K562 (cell line): ENCODE results near the gene DAPK1. TPM values are rescaled to one million over a fixed set of nuclear protein-coding genes. Genes with fewer than 3 reads are reported as not detected.

Experiments used
- ATAC-seq: fragments of 200-7000 bp; cut with Tn5 transposase; 3 replicates; pipeline ENCODE4 v1.9.1; 2020; ENCODE audit warnings: moderate library complexity
- BruUV-seq: library from RNA; stranded (reverse); fragments of 400-500 nt; replicated peaks from 2 replicates; lab custom pipeline; 2021; lab: Mats Ljungman, UMichigan
- CTCF ChIA-PET: fragments of 300-600 bp; formaldehyde crosslinking; extraction: SDS; loops from one replicate; lab custom pipeline; 2021; ENCODE audit warnings: low intra/inter-chr PET ratio; lab: Yijun Ruan, JAX
- POLR2A ChIA-PET: fragments of 300-600, 350-650 bp; sonication (Branson Sonifier 250); formaldehyde crosslinking; extraction: SDS; loops from one replicate; lab custom pipeline; 2021; ENCODE audit warnings: antibody characterized with exemption, inconsistent platforms; lab: Yijun Ruan, JAX
- DNase-seq, 4 experiments: peaks; one replicate each; pipeline versions ENCODE4 v3.0.0 to v3.0.0-alpha.2; 2011 to 2018; ENCODE audit warnings: low spot score in 3 of 4, mixed read lengths in 3 of 4; ENCODE audit errors: extremely low read depth in 1 of 4
- FAIRE-seq: peaks from 2 replicates; lab custom pipeline; 2011; peaks lifted over from hg19 to GRCh38; lab: Jason Lieb, UNC
- H2AFZ ChIP-seq: 2 replicates; pipeline ENCODE4 v1.6.0; 2011; ENCODE audit warnings: low read depth, low read length, control low read depth, inconsistent platforms
- H3K27ac ChIP-seq: fragments of 200-600 bp; 3 replicates; pipeline ENCODE4 v1.8.0; 2011; ENCODE audit warnings: low read depth, mild to moderate bottlenecking, control low read depth, inconsistent platforms, low read length, moderate library complexity, mixed read lengths; ENCODE audit errors: extremely low read depth
- H3K27me3 ChIP-seq, 2 experiments: fragments of 300-600 bp in 1 of 2; 2 replicates in 1 of 2; 3 replicates in 1 of 2; pipeline versions ENCODE4 v1.6.0 to v1.8.0; 2011; ENCODE audit warnings: inconsistent platforms in 2 of 2, low read length in 2 of 2, mild to moderate bottlenecking in 1 of 2, mixed read lengths in 1 of 2, moderate library complexity in 1 of 2; ENCODE audit not compliant: control insufficient read depth in 2 of 2, insufficient read depth in 2 of 2
- H3K36me3 ChIP-seq: fragments of 300-600 bp; 3 replicates; pipeline ENCODE4 v1.8.0; 2011; ENCODE audit warnings: mild to moderate bottlenecking, low read length, inconsistent platforms; ENCODE audit not compliant: control insufficient read depth, insufficient read depth
- H3K4me1 ChIP-seq, 2 experiments: fragments of 200-600 bp in 1 of 2; replicated peaks in 1 of 2; 2 replicates in 1 of 2; 3 replicates in 1 of 2; pipeline versions ENCODE4 v1.5.1 to v1.8.0; 2011; ENCODE audit warnings: inconsistent platforms in 2 of 2, low read length in 2 of 2, mild to moderate bottlenecking in 1 of 2, mixed read lengths in 1 of 2, moderate library complexity in 1 of 2; ENCODE audit not compliant: control insufficient read depth in 2 of 2, insufficient read depth in 2 of 2
- H3K4me2 ChIP-seq: 2 replicates; pipeline ENCODE4 v1.6.1; 2011; ENCODE audit warnings: low read length, control low read depth, inconsistent platforms, mixed read lengths; ENCODE audit not compliant: insufficient read depth
- H3K4me3 ChIP-seq: fragments of 200-600 bp; sonication (generic), shearing (Covaris generic); 2 replicates; pipeline ENCODE4 v1.5.1; 2016; ENCODE audit warnings: control low read depth, inconsistent platforms
- H3K79me2 ChIP-seq: fragments of 200-600 bp; 3 replicates; pipeline ENCODE4 v1.8.0; 2011; ENCODE audit warnings: low read length, inconsistent platforms; ENCODE audit not compliant: control insufficient read depth, insufficient read depth
- H3K9ac ChIP-seq, 2 experiments: 2 replicates each; pipeline versions ENCODE4 v1.6.0 to v1.6.1; 2011; ENCODE audit warnings: low read depth in 2 of 2, low read length in 2 of 2, control low read depth in 1 of 2, inconsistent platforms in 1 of 2, mild to moderate bottlenecking in 1 of 2, mixed read lengths in 1 of 2; ENCODE audit not compliant: insufficient read depth in 1 of 2
- H3K9me1 ChIP-seq: one replicate; pipeline ENCODE4 v1.6.0; 2011; ENCODE audit warnings: inconsistent platforms, mild to moderate bottlenecking, low read length, moderate library complexity; ENCODE audit not compliant: control insufficient read depth, insufficient read depth
- H3K9me3 ChIP-seq: replicated peaks from 2 replicates; pipeline ENCODE4 v1.5.1; 2011; ENCODE audit warnings: low read depth, low read length, inconsistent platforms; ENCODE audit not compliant: control insufficient read depth, insufficient read depth
- H4K20me1 ChIP-seq: replicated peaks from 2 replicates; pipeline ENCODE4 v1.6.1; 2011; ENCODE audit warnings: low read length, inconsistent platforms, mixed read lengths; ENCODE audit not compliant: control insufficient read depth, insufficient read depth
- CBFB ChIP-seq: sonication (generic); formaldehyde crosslinking; IDR thresholded peaks from 2 replicates; pipeline ENCODE4 v1.4.0; 2020; ENCODE audit warnings: mild to moderate bottlenecking, missing genetic modification reagents
- CHCHD3 ChIP-seq: fragments of 250-450 bp; sonication (Bioruptor Pico); IDR thresholded peaks from 2 replicates; pipeline ENCODE4 v2.1.2; 2022; ENCODE audit warnings: mild to moderate bottlenecking
- HMG20B ChIP-seq: fragments of 250-450 bp; sonication (Bioruptor Pico); IDR thresholded peaks from 2 replicates; pipeline ENCODE4 v1.5.0; 2021; ENCODE audit warnings: mild to moderate bottlenecking
- ILK ChIP-seq: fragments of 450-650 bp; IDR thresholded peaks from 2 replicates; pipeline ENCODE4 v1.6.1; 2016; ENCODE audit warnings: missing genetic modification characterization, low read depth, mild to moderate bottlenecking, missing compliant biosample characterization, moderate library complexity, borderline replicate concordance
- KLF10 ChIP-seq: fragments of 250-450 bp; sonication (Bioruptor Pico); IDR thresholded peaks from 2 replicates; pipeline ENCODE4 v1.6.1; 2021; ENCODE audit warnings: matching md5 sums
- MCM5 ChIP-seq: fragments of 450-650 bp; IDR thresholded peaks from 2 replicates; pipeline ENCODE4 v1.6.1; 2016; ENCODE audit warnings: low read depth
- PCBP1 ChIP-seq: fragments of 200-400 bp; formaldehyde crosslinking; IDR thresholded peaks from 2 replicates; pipeline ENCODE4 v1.6.1; 2018; ENCODE audit warnings: mild to moderate bottlenecking, low read depth, low read length; ENCODE audit not compliant: poor library complexity, severe bottlenecking
- PHTF2 ChIP-seq: fragments of 250-450 bp; sonication (Bioruptor Pico); IDR thresholded peaks from 2 replicates; pipeline ENCODE4 v1.5.0; 2021; ENCODE audit warnings: mild to moderate bottlenecking
- SNIP1 ChIP-seq: fragments of 450-650 bp; IDR thresholded peaks from 2 replicates; pipeline ENCODE4 v1.7.1; 2017; ENCODE audit warnings: low read depth, mild to moderate bottlenecking
- TEAD4 ChIP-seq, 2 experiments: sonication (generic) in 1 of 2; formaldehyde crosslinking in 1 of 2; IDR thresholded peaks; 2 replicates each; pipeline versions ENCODE4 v1.6.1 to v1.8.0; 2012 to 2022; ENCODE audit warnings: borderline replicate concordance in 1 of 2, inconsistent platforms in 1 of 2, low read length in 1 of 2, mild to moderate bottlenecking in 1 of 2, missing genetic modification reagents in 1 of 2
- ZNF140 ChIP-seq: fragments of 250-450 bp; sonication (Bioruptor Pico); IDR thresholded peaks from 2 replicates; pipeline ENCODE4 v1.8.0; 2021; ENCODE audit warnings: moderate library complexity, mild to moderate bottlenecking, inconsistent platforms
- ZNF280B ChIP-seq: fragments of 250-450 bp; sonication (Bioruptor Pico); IDR thresholded peaks from 2 replicates; pipeline ENCODE4 v1.5.1; 2021; ENCODE audit warnings: mild to moderate bottlenecking
- ZNF79 ChIP-seq: fragments of 250-450 bp; sonication (Bioruptor Pico); IDR thresholded peaks from 2 replicates; pipeline ENCODE4 v1.4.0; 2020; ENCODE audit warnings: low read depth, mild to moderate bottlenecking, moderate library complexity
- WGBS: fragments of 100-300 bp; shearing (Covaris generic); methylation state at CpG from one replicate; pipeline ENCODE4 v1.1.6; 2016; ENCODE audit warnings: low coverage, mixed read lengths; ENCODE audit not compliant: insufficient coverage; ENCODE audit errors: missing lambda C conversion rate; 5-methylcytosine and 5-hydroxymethylcytosine counted together
- in situ Hi-C: fragments of 300-500 bp; cut with MboI; formaldehyde crosslinking; loops from 4 replicates; pipeline ENCODE4 v1.15.0; 2018; ENCODE audit warnings: inconsistent platforms, mixed read lengths
- intact Hi-C: fragments of 100-400 bp; cut with micrococcal nuclease; formaldehyde crosslinking; loops from 2 replicates; pipeline ENCODE4 v1.14.2; 2022
- polyA plus RNA-seq, 8 experiments: library from polyadenylated mRNA; depleted of rRNA in 4 of 8; stranded (reverse) in 5 of 8; unstranded in 3 of 8; fragments of >200 nt; fragmentation: Nextera tagmentation in 2 of 8; fragmentation: Illumina TruSeq in 1 of 8; extraction: Ambion mirVana in 2 of 8; extraction: Trizol in 1 of 8; gene quantifications; 2 replicates each; pipeline versions ENCODE4 v1.2.1 to v1.2.3, GENCODE V29; 2011 to 2014; ENCODE audit warnings: inconsistent platforms in 1 of 8, missing spikeins in 1 of 8
- total RNA-seq, 7 experiments: library from RNA; depleted of rRNA in 6 of 7; stranded (reverse); fragments of >200 nt in 6 of 7; fragmentation: Illumina TruSeq in 2 of 7; extraction: Trizol in 2 of 7; gene quantifications; 2 replicates each; pipeline versions ENCODE4 v1.2.1 to v1.2.3, GENCODE V29; 2011 to 2021; ENCODE audit warnings: low replicate concordance in 1 of 7

The DAPK1 gene
- total and polyA plus RNA-seq, 9 of the 15 experiments (the other 6 are each of a cell fraction or from before 2014, with no cell fraction given), result 1.7 to 26.4 (median 15.8) TPM

GRCh38 chr9:87672586-87672985, 174.9 kb downstream of the DAPK1 start:
- Histone ChIP-seq H4K20me1 (no peaks in the 10 kb centered on the region), H2AFZ (no peak overlapping the region), H3K9ac (no peak overlapping the region), H3K9me1 (peaks cover 2% of the 10 kb centered on the region), H3K9me3 (no peaks in the 10 kb centered on the region; the same call in 1 of the 2 replicates), H3K79me2 (no peaks in the 10 kb centered on the region), H3K4me3 (no peak overlapping the region), H3K27ac (no peak overlapping the region), H3K27me3 (no peaks in the 10 kb centered on the region), H3K36me3 (peaks cover 9% of the 10 kb centered on the region; the same call in 2 of the 3 replicates)
- FAIRE-seq (no peak), DNase-seq (no peak)
- in situ Hi-C loops, result loop anchor here (5.0 to 25.0 kb wide), 3 partner anchors 335 to 1235 kb away; no protein-coding TSS in a partner anchor
- WGBS, result no CpG with 5 or more reads among the region's 8 CpGs
- TF ChIP-seq TEAD4 (IDR thresholded peaks at IDR 0.05; ENCODE audit: low read length), result no peak
- TF ChIP-seq TEAD4 (CRISPR knock-in tag; IDR thresholded peaks at IDR 0.05; ENCODE audit: borderline replicate concordance), result no peak
- no peak for TF ChIP-seq KLF10 (CRISPR knock-in tag)
- no peak for TF ChIP-seq CBFB (CRISPR knock-in tag)
- TF ChIP-seq PHTF2, result no peak
- no peak for TF ChIP-seq ZNF280B (CRISPR knock-in tag)
- no peak for TF ChIP-seq SNIP1
- no peak for TF ChIP-seq CHCHD3
- TF ChIP-seq MCM5, result no peak
- no peak for TF ChIP-seq HMG20B (CRISPR knock-in tag)
- no peak for TF ChIP-seq ZNF79 (CRISPR knock-in tag)
- no peak for TF ChIP-seq ZNF140 (CRISPR knock-in tag)
- TF ChIP-seq ILK, result no peak
- no peak for TF ChIP-seq PCBP1
- TF ChIP-seq, all 486 proteins: peak for 0
- no peak for ATAC-seq
- intact Hi-C loops, result no loop called here
- ChIA-PET CTCF (no interaction called here), POLR2A (no interaction called here)
- no peak overlapping the region for H3K4me2 ChIP-seq
- no TSS peak for BruUV-seq
- peaks cover 13 to 15% of the 10 kb centered on the region in 2 experiments; a peak in 4 of 5 replicates for H3K4me1 ChIP-seq
